Measurements from ENCODE around the gene CYP46A1. TPM values are rescaled to one million over a fixed set of nuclear protein-coding genes. Genes with fewer than 3 reads are reported as not detected.

Gene CYP46A1
- total and polyA plus RNA-seq, 2 donors (not counting 1 experiment from before 2014, with no cell fraction given): 0.27 to 0.28 TPM

GRCh38 chr14:99670361-99671234, 13.5 kb upstream of the CYP46A1 start:
- Histone ChIP-seq H3K9me3 (ENCODE audit: control extremely low read depth in 1 of 3, control insufficient read depth in 2 of 3, insufficient read depth in 1 of 3, low read length in 2 of 3) (peaks cover 0 to 4% (median 0%) of the 10 kb centered on the region in 3 donors), H3K27ac (ENCODE audit: low read length in 2 of 2) (no peak overlapping the region), H4K20me1 (ENCODE audit: control insufficient read depth, insufficient read depth, low read length, poor library complexity, severe bottlenecking) (no peaks in the 10 kb centered on the region), H3K9ac (ENCODE audit: low read length) (no peak overlapping the region), H3K79me2 (ENCODE audit: control insufficient read depth, insufficient read depth, low read length) (no peaks in the 10 kb centered on the region), H3K4me3 (ENCODE audit: control extremely low read depth in 1 of 5, extremely low read depth in 1 of 5, insufficient read depth in 1 of 5, low read depth in 2 of 5, low read length in 4 of 5) (no peak overlapping the region), H3K36me3 (replicated peaks in 1 of 2; ENCODE audit: control extremely low read depth in 1 of 2, control insufficient read depth in 1 of 2, extremely low read depth in 1 of 2, insufficient read depth in 2 of 2, low read length in 1 of 2) (no peaks in the 10 kb centered on the region), H3K4me2 (replicated peaks; ENCODE audit: low read depth, low read length, poor library complexity, severe bottlenecking) (no peak overlapping the region), H3K4me1 (ENCODE audit: control insufficient read depth in 2 of 2, insufficient read depth in 2 of 2, low read length in 2 of 2) (peaks cover 0 to 6% of the 10 kb centered on the region in 2 donors), H2AFZ (ENCODE audit: insufficient read depth, low read depth, low read length, poor library complexity, severe bottlenecking) (no peak overlapping the region), H3K27me3 (replicated peaks in 1 of 4; ENCODE audit: control extremely low read depth in 1 of 4, control insufficient read depth in 3 of 4, insufficient read depth in 4 of 4, low read length in 3 of 4) (peaks cover 0 to 19% (median 1%) of the 10 kb centered on the region in 4 experiments)
- peaks cover 18% of the 10 kb centered on the region for H3K27me3 Mint-ChIP-seq
- 85% methylated on average over 10 of the region's 14 CpGs for WGBS (ENCODE audit: insufficient coverage)
- ATAC-seq (ENCODE audit: low read depth): no peak
- H3K27ac Mint-ChIP-seq: no peak overlapping the region
- H3K9me3 Mint-ChIP-seq (ENCODE audit: insufficient read depth): no peaks in the 10 kb centered on the region
- no peak for DNase-seq
- H3K4me1 Mint-ChIP-seq: peaks cover 9% of the 10 kb centered on the region
- ChIA-PET POLR2A (no interaction called here), CTCF (no interaction called here)
- intact Hi-C loops (cut with micrococcal nuclease): no loop called here
- TF ChIP-seq CTCF (IDR thresholded peaks at IDR 0.05) (no peak), EZH2 (IDR thresholded peaks at IDR 0.05; ENCODE audit: borderline replicate concordance, insufficient read depth, low read depth, low read length, poor library complexity, severe bottlenecking) (no peak)
- no peak overlapping the region for H3K4me3 Mint-ChIP-seq

Measured in B cell (primary cell).